Measurements from ENCODE around the gene C1QTNF5. TPM values are rescaled to one million over a fixed set of nuclear protein-coding genes. Genes with fewer than 3 reads are reported as not detected.

The C1QTNF5 gene
- total RNA-seq, 1 experiment from 2014 or later: 2.3 TPM

- DNase-seq (ENCODE audit: low read depth): peak; percentile 80
These were observed 22.2 kb downstream of the C1QTNF5 start for GRCh38 chr11:119318240-119319135.

GRCh38 chr11:119317592-119318239, 23.0 kb downstream of the C1QTNF5 start:
- DNase-seq (ENCODE audit: low read depth): no peak

- peak; percentile 27 for DNase-seq (ENCODE audit: low read depth)
These were observed 23.7 kb downstream of the C1QTNF5 start, which contains the start of gene MCAM for GRCh38 chr11:119316729-119317591. Gene MCAM, minus strand, starts transcription at chr11:119317130. Its CDS starts 29 bp downstream, at chr11:119317101.

- DNase-seq (ENCODE audit: low read depth): peak; percentile 51
These were observed 24.5 kb downstream of the C1QTNF5 start for GRCh38 chr11:119316016-119316728.

- DNase-seq (ENCODE audit: low read depth): peak; percentile 43
These were observed 25.3 kb downstream of the C1QTNF5 start for GRCh38 chr11:119315131-119316015.

- no peak for DNase-seq (ENCODE audit: low read depth)
These were observed 26.0 kb downstream of the C1QTNF5 start for GRCh38 chr11:119314726-119315125.

- no peak for DNase-seq (ENCODE audit: low read depth)
These were observed 30.0 kb downstream of the C1QTNF5 start for GRCh38 chr11:119310682-119311052.

GRCh38 chr11:119309953-119310681, 30.6 kb downstream of the C1QTNF5 start:
- no peak for DNase-seq (ENCODE audit: low read depth)

- DNase-seq (ENCODE audit: low read depth): no peak
These were observed 31.3 kb downstream of the C1QTNF5 start for GRCh38 chr11:119309411-119309810.

GRCh38 chr11:119307974-119308373, 32.7 kb downstream of the C1QTNF5 start:
- DNase-seq (ENCODE audit: low read depth): no peak

GRCh38 chr11:119307219-119307618, 33.5 kb downstream of the C1QTNF5 start:
- no peak for DNase-seq (ENCODE audit: low read depth)

GRCh38 chr11:119306373-119306890, 34.3 kb downstream of the C1QTNF5 start:
- no peak for DNase-seq (ENCODE audit: low read depth)

GRCh38 chr11:119305556-119306372, 34.9 kb downstream of the C1QTNF5 start:
- no peak for DNase-seq (ENCODE audit: low read depth)

- no peak for DNase-seq (ENCODE audit: low read depth)
These were observed 37.4 kb downstream of the C1QTNF5 start for GRCh38 chr11:119303227-119303718.

- DNase-seq (ENCODE audit: low read depth): no peak
These were observed 40.3 kb downstream of the C1QTNF5 start for GRCh38 chr11:119300198-119300964.

- DNase-seq (ENCODE audit: low read depth): no peak
These were observed 41.3 kb downstream of the C1QTNF5 start for GRCh38 chr11:119299416-119299815.

- no peak for DNase-seq (ENCODE audit: low read depth)
These were observed 42.0 kb downstream of the C1QTNF5 start for GRCh38 chr11:119298726-119299125.
